Astrocyte of the cerebellum (primary cell): ENCODE results near the gene CAB39.

Experiments used
- DNase-seq: peaks from one replicate; pipeline ENCODE4 v3.0.0-alpha.2; 2011; ENCODE audit warnings: low read depth
- H3K4me3 ChIP-seq: 2 replicates; pipeline ENCODE4 v1.5.1; 2011; ENCODE audit warnings: mild to moderate bottlenecking, low read depth, low read length, moderate library complexity
- CTCF ChIP-seq: IDR thresholded peaks from 2 replicates; pipeline ENCODE4 v1.5.1; 2012; ENCODE audit warnings: low read length, low read depth, moderate library complexity, mild to moderate bottlenecking; ENCODE audit errors: missing control alignments
- in situ Hi-C: cut with HindIII; loops from 2 replicates; pipeline ENCODE4 v1.10.0; 2017; ENCODE audit warnings: low sequenced_read_pairs

Gene CAB39

GRCh38 chr2:230772156-230772555 is 59.5 kb downstream of the CAB39 start:
- no peak overlapping the region for H3K4me3 ChIP-seq
- in situ Hi-C loops, result no loop called here
- TF ChIP-seq CTCF, result no peak
- no peak for DNase-seq

- in situ Hi-C loops, result no loop called here
- no peak overlapping the region for H3K4me3 ChIP-seq
- no peak for DNase-seq
- no peak for TF ChIP-seq CTCF
These were observed 60.6 kb downstream of the CAB39 start for GRCh38 chr2:230773039-230773773.

- no peak for TF ChIP-seq CTCF
- DNase-seq, result no peak
- in situ Hi-C loops, result no loop called here
- no peak overlapping the region for H3K4me3 ChIP-seq
These were observed 61.8 kb downstream of the CAB39 start for GRCh38 chr2:230774348-230774951.

- DNase-seq, result no peak
- in situ Hi-C loops, result no loop called here
- TF ChIP-seq CTCF, result no peak
- no peak overlapping the region for H3K4me3 ChIP-seq
These were observed 63.1 kb downstream of the CAB39 start for GRCh38 chr2:230775737-230776136.

DNA sequence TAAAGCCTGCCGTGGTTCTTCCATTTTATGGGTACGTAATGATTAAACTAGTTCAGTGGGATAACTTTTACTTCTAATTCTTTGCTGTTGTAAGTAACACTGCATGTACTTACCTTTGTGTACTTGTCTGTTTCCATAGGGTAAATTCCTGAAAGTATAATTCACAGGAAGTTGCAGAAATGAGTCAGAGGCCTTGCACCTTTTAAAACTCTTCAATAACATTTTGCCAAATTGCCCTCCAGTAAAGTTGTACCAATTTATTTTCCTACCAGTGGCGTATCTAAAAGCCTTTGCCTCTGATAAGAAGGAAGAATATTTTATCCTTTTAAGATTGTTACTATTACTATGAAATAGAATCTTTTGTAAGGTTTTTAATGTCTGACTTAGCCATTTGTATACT is 65.1 kb downstream of the CAB39 start:
- no peak for DNase-seq
- H3K4me3 ChIP-seq, result no peak overlapping the region
- in situ Hi-C loops, result no loop called here
- no peak for TF ChIP-seq CTCF

- no peak for TF ChIP-seq CTCF
- peak; percentile 88 for DNase-seq
- in situ Hi-C loops, result no loop called here
- H3K4me3 ChIP-seq, result no peak overlapping the region
These were observed 65.9 kb downstream of the CAB39 start for GRCh38 chr2:230778350-230779063.
